GM19455 (cell line): ENCODE results near the gene KARS1.
"Not testable (repeated sequence)": the region's sequence is repeated elsewhere in the genome, so short reads cannot be mapped to it uniquely, and the experiment has no call there.

Experiments
- ATAC-seq: cut with Tn5 transposase; IDR thresholded peaks from one replicate; pipeline ENCODE4 v1.9.1; 2021; ENCODE audit not compliant: unreplicated experiment

Gene KARS1

GRCh38 chr16:75626806-75627205 is 20.7 kb downstream of the KARS1 start:
- ATAC-seq, result no peak

- no peak for ATAC-seq
Measured at GRCh38 chr16:75624921-75625334, 22.5 kb downstream of the KARS1 start.

- peak; percentile 90 for ATAC-seq
Measured at GRCh38 chr16:75622761-75623605, 24.5 kb downstream of the KARS1 start, which contains the start of gene ADAT1. ADAT1 (minus strand) TSS chr16:75623281; CDS start chr16:75620799, 2,482 bp downstream.

GRCh38 chr16:75621170-75621477 is 26.3 kb downstream of the KARS1 start:
- ATAC-seq, result no peak

GRCh38 chr16:75620326-75621169 is 26.9 kb downstream of the KARS1 start:
- ATAC-seq, result no peak

- ATAC-seq, result no peak
Measured at GRCh38 chr16:75618780-75619179, 28.7 kb downstream of the KARS1 start.

- no peak for ATAC-seq
Measured at GRCh38 chr16:75617121-75617520, 30.3 kb downstream of the KARS1 start.

GRCh38 chr16:75616521-75617010 is 30.9 kb downstream of the KARS1 start:
- ATAC-seq, result peak; percentile 60

GRCh38 chr16:75615619-75616018 is 31.8 kb downstream of the KARS1 start:
- ATAC-seq, result no peak

- ATAC-seq, result no peak
Measured at GRCh38 chr16:75614066-75614897, 33.2 kb downstream of the KARS1 start.

GRCh38 chr16:75606507-75606906 is 41.0 kb downstream of the KARS1 start:
- no peak for ATAC-seq

- no peak for ATAC-seq
Measured at GRCh38 chr16:75603241-75603640, 44.2 kb downstream of the KARS1 start.

GRCh38 chr16:75599452-75600277 is 47.8 kb downstream of the KARS1 start:
- ATAC-seq, result no peak

GRCh38 chr16:75593825-75594820 is 53.3 kb downstream of the KARS1 start:
- ATAC-seq, result no peak

GRCh38 chr16:75593308-75593707 is 54.2 kb downstream of the KARS1 start:
- no peak for ATAC-seq

- not testable (repeated sequence) for ATAC-seq
Measured at GRCh38 chr16:75591927-75592326, 55.5 kb downstream of the KARS1 start.

- no peak for ATAC-seq
Measured at GRCh38 chr16:75590920-75591843, 56.3 kb downstream of the KARS1 start.

GRCh38 chr16:75589306-75589705 is 58.2 kb downstream of the KARS1 start:
- ATAC-seq, result no peak
